NCI-H1092 (cell line): ENCODE data around the gene COX7A2.

Source experiments
- DNase-seq: peaks from one replicate; lab custom pipeline; 2025; lab: John Stamatoyannopoulos, UW

Gene COX7A2

GRCh38 chr6:75199889-75200288 lies 43.7 kb downstream of the COX7A2 start:
- no peak for DNase-seq

- no peak for DNase-seq
These were observed 47.4 kb downstream of the COX7A2 start for GRCh38 chr6:75196081-75196687.

- DNase-seq: no peak
These were observed 55.2 kb downstream of the COX7A2 start for GRCh38 chr6:75188221-75188925.
